HG03039 (cell line): ENCODE data around the gene PPP2CA.

Experiments
- ATAC-seq: cut with Tn5 transposase; IDR thresholded peaks from one replicate; pipeline ENCODE4 v1.9.1; 2021; ENCODE audit warnings: mild to moderate bottlenecking, moderate library complexity; ENCODE audit not compliant: unreplicated experiment

Gene PPP2CA

GRCh38 chr5:134149571-134150303, 76.1 kb downstream of the PPP2CA start:
- ATAC-seq, result no peak

GRCh38 chr5:134148986-134149539, 76.8 kb downstream of the PPP2CA start:
- no peak for ATAC-seq

- no peak for ATAC-seq
These were observed 77.6 kb downstream of the PPP2CA start for GRCh38 chr5:134148316-134148715.

- no peak for ATAC-seq
These were observed 79.0 kb downstream of the PPP2CA start for GRCh38 chr5:134146651-134147518.

- ATAC-seq, result no peak
These were observed 79.9 kb downstream of the PPP2CA start for GRCh38 chr5:134145779-134146581.

GRCh38 chr5:134145041-134145757, 80.7 kb downstream of the PPP2CA start:
- ATAC-seq, result no peak
